Esophagus mucosa (tissue), 1 donor: Measurements from ENCODE around the gene LRRC45. TPM values are rescaled to one million over a fixed set of nuclear protein-coding genes. Genes with fewer than 3 reads are reported as not detected.
"Not testable (repeated sequence)": the region's sequence is repeated elsewhere in the genome, so short reads cannot be mapped to it uniquely, and the experiment has no call there.

Experiments
- ATAC-seq: fragments of 200-7000 bp; cut with Tn5 transposase; one replicate; pipeline ENCODE4 v1.9.1; 2020
- total RNA-seq: library from RNA; stranded (reverse); gene quantifications from one replicate; pipeline ENCODE4 v1.2.4, GENCODE V29; 2023
- donor health status: DM: yes; HTN: yes; CAD: no.

LRRC45 gene
- 8.4 TPM for total RNA-seq

DNA sequence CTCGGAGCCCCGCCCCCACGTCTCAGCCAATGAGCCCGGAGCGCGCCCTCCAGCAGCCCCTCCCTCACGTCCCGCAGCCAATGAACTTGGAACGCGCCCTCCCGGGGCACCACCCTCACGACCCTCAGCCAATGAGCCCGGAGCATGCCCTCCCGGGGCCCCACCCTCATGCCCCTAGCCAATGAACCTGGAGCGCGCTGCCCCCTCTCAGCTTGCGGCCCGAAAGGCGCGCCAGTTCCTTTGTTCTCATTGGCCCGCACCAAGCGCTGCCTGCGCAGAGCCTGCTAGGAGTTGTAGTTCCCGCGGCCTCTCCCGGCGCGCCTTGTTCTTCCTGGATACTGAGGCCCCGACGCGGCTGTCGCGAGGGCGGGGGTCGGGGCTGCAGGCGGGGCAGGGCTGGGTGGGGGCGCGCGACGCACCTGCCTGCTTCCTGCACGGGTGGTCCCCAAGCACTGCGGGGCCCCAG, at the start of gene LRRC45:
LRRC45 (plus strand) TSS at position 325 of the 466 bp plus-strand sequence. CDS start 339 bp downstream, outside the sequence.
- peak; percentile 95 for ATAC-seq

DNA sequence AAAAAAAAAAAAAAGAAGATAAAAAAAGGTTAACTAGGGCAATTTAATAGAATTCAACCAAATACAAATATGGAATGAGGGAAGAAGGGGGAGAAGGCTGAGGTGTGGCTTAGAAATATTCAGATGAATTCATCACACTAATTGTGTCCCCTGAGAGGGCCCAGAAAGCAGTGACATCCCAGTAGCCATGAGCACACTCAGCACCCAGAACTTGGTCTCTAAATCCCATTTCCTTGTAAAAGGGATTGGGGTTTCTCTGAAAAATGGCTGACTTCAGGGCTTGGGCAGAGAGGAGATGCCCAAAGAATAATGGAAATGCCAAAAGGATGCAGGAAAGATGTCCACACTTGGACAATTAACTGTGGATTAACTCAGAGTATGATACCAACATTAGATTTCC, 49.7 kb upstream of the LRRC45 start:
- no peak for ATAC-seq

DNA sequence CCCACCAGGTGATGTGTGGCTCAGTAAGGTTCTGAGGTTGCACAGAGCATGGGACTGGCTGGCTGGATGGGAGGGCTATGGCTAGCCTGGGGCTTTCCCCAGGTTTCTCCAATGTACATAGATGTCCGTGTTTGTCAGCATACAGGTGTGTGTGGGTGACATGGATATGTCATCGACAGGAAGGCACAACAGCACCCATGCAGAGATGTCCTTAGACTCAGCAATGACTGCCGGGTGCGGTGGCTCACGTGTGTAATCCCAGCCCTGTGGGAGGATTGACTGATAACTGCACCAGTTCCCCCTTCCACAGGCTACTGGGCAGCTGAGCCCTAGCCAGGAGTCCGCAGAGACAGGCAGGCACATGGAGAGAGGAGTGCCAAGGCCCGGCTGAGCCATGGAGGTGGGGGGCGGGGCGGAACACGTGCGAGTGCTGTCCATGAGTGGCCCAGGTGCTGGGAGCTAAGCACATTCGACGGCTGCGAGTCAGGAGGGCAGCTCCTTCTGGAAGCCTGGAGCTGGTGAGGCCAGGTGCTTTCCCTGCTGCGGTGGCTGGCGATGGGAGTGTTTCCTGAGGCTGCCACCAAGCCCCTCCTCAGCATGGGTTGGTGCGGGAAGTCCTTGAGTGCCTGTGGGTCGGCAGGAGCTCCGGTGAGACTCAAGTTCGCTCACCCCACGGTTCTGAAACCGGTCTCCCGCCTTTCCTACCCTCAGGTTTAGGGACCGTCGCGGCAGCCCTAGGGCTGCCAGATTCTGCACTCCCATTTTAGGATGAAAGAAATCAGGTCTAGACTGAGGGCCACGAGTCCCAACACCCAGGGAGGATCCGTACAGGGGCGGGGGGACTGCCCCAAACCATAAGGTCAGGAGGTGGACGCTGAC, 46.5 kb upstream of the LRRC45 start:
- peak; percentile 38 for ATAC-seq

DNA sequence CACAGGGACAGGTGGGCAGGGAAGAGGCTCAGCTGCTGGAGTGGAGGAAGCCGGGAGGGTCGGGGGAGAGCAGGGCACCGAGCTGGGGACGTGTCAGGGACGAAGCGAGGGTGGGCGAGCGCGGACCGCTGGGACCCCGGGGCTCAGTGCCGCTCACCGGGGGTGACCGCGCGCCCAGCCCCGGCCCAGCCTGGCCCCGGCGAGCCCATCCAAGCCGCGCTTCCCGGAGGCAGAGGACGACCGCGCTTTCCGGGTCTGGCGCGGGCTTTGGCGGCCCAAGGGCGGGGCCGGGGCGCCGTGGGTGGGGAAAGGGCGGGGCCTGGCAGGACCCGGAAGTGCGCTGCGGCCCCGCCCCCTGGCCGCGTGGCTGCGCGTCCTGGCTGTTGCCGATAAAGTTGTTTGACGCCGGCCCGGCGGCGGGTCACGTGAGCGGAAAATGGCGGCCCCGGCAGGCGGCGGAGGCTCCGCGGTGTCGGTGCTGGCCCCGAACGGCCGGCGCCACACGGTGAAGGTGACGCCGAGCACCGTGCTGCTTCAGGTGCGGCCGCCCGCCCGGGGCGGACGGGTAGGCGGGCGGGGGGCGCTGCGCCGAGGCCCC, 45.8 kb upstream of the LRRC45 start, which contains the start of gene ASPSCR1:
ASPSCR1 (plus strand) TSS at position 419 of the 598 bp plus-strand sequence; CDS start at position 437, 18 bp downstream.
- ATAC-seq, result peak; percentile 96

DNA sequence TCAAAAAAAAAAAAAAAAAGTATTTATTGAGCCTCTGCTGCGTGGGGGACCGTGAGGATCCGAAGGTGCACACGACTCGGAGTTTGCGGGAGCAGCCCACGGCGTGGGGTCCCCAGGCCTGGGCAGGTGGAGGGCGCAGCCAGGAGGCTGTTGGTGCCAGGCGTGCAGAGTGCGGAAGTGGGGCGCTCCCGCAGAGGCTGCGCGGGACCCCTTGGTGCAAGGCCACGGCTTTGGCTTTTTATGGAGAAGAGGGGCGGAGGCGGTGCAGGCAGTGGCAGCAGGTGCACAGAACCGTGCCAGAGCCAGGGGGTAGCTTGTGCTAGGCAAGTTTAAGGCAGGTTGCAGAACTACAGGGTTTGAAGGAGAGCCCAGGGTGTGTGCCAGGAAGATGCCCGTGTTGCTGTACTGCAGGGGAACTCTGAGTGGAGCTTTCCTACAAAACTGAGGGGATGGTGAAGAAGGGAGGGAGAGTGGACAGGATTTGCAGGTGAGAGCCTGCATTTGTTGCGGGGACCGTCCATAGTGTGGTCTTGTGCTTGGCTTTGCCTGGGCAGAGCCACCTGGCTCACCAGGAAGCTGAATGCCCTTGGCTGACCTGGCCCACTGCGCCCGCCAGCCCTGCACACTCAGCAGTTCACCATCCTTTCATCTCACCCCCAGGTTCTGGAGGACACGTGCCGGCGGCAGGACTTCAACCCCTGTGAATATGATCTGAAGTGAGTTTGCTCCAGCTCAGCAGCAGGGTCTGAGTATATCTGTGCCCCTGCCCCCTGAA, 44.4 kb upstream of the LRRC45 start:
- no peak for ATAC-seq

DNA sequence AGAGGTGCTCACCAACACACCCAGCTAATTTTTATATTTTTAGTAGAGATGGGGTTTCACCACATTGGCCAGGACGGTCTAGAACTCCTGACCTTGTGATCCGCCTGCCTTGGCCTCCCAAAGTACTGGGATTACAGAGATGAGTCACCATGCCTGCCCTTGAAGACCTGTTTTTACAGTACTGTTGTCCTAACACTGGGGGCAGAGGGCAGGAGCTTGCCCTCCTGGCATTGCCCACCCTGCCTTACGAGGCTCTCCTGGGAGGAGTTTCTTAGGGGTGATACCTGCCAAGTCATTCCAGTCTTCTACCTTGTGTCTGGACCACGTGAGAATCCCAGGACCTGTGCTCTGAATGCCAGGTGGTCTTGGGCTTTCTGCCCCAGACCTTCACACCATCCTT, 43.0 kb upstream of the LRRC45 start:
- ATAC-seq, result no peak

DNA sequence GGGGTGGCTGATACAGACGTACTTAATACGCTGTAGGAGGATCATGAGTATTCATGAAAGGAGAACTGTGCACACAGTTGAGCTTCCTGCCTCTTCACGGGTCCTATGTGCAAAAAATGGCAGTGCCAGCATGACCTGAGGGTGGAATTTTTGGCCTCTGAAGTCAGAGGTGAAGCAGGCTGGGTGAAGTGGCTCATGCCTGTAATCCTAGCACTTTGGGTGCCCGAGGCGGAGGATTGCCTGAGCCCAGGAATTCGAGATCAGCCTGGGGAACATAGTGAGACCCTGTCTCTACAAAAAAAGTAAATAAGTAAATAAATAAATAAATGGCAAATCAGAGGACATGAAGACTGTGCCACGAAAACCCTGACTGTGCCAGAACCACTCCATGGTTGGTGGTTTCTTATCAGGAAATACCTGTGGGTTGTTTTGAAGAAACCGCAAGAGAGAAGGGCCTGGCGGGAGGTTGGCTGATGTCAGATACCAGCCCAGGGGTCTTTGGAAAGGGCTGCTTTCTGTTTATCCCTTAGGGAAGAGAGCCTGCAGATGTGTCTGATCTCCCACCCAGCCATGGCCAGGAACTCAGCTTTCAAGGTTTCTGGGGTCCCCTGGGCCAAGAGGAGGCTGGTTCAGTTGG, 42.3 kb upstream of the LRRC45 start:
- ATAC-seq, result no peak

DNA sequence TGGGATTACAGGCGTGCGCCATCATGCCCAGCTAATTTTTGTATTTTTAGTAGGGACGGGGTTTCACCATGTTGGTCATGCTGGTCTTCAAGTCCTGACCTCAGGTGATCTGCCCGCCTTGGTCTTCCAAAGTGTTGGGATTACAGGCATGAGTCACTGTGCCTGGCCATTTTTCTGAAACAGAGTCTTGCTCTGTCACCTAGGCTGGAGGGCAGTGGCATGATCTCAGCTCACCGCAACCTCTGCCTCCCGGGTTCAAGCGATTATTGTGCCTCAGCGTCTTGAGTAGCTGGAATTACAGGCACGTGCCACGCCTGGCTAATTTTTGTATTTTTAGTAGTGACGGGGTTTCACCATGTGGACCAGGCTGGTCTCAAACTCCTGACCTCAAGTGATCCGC, 41.6 kb upstream of the LRRC45 start:
- ATAC-seq, result not testable (repeated sequence)

DNA sequence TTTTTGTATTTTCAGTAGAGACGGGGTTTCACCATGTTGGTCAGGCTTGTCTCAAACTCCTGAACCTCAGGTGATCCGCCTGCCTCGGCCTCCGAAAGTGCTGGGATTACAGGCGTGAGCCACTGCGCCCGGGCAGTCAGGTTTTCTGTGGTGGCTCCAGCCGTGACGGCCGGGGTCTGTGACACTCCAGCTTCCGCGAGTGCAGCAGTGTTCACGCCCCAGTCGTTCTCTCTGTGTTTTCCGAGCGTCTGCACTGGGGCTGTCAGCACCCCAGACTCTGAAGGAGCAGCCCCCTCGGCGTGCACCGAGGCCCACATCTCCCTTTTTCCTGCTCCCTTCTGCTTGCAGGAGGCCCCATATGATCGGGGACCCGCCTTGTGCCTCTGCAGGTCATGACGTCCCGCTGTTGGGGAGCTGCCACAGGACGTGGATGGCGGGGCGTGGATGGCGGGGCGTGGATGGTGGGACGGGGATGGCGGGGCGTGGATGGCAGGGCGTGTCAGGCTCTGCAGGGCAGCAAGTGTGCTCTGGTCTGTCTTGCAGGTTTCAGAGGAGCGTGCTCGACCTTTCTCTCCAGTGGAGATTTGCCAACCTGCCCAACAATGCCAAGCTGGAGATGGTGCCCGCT, 40.0 kb upstream of the LRRC45 start:
- no peak for ATAC-seq

GRCh38 chr17:81983639-81984373, 39.3 kb upstream of the LRRC45 start:
- ATAC-seq, result no peak

- ATAC-seq, result no peak
Measured at GRCh38 chr17:81984773-81985410, 38.2 kb upstream of the LRRC45 start.

DNA sequence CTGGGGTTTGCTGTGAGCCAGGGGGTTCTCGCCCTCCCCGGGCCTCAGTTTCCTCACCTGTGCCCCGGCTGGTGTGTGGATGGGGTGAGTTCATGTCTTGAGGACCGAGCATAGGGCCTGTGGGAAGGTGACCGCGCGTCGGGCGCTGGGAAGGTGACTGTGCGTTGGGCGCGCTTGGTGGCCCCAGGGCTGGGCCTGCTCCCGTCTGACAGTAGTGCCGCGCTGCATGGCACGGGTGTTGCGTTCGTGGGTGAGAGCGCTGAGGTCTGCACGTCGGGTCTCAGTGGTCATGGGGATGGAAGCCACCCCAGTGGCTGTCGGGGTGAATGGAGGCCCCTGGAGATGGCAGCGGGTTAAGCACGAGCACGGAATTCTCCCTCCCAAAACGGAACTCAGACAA, 36.5 kb upstream of the LRRC45 start:
- no peak for ATAC-seq

DNA sequence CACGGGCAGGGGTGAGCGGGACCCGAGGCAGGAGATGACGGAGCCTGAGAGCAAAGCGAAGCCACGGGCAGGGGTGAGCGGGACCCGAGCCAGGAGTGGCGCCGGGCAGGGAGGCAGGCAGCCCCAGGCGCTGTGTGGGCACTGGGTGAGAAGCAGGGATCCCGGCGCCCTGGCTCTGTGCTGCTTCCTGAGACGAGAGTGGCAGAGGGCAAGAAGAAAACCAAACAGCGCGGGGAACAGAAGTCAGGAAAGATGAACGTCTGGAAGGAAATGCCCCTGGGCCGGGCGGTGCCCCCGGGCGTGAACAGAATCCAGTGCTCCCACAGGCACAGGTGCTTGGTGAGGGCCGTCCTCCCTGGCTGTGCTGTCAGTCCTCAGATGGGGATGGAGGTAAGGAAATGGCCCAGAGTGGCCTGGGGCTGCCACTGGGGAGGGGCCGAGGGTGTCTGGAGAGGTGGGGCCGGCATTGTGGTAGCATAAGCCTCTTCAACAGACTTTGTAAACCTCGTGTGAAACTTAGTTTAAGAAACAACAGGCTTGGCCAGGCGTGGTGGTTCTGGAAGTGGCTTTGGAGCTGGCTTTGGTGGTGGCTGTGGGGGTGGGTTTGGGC, 35.8 kb upstream of the LRRC45 start:
- ATAC-seq, result no peak

GRCh38 chr17:81990836-81991683, 32.0 kb upstream of the LRRC45 start:
- peak; percentile 51 for ATAC-seq

GRCh38 chr17:81991684-81992305, 31.3 kb upstream of the LRRC45 start:
- ATAC-seq, result peak; percentile 88

DNA sequence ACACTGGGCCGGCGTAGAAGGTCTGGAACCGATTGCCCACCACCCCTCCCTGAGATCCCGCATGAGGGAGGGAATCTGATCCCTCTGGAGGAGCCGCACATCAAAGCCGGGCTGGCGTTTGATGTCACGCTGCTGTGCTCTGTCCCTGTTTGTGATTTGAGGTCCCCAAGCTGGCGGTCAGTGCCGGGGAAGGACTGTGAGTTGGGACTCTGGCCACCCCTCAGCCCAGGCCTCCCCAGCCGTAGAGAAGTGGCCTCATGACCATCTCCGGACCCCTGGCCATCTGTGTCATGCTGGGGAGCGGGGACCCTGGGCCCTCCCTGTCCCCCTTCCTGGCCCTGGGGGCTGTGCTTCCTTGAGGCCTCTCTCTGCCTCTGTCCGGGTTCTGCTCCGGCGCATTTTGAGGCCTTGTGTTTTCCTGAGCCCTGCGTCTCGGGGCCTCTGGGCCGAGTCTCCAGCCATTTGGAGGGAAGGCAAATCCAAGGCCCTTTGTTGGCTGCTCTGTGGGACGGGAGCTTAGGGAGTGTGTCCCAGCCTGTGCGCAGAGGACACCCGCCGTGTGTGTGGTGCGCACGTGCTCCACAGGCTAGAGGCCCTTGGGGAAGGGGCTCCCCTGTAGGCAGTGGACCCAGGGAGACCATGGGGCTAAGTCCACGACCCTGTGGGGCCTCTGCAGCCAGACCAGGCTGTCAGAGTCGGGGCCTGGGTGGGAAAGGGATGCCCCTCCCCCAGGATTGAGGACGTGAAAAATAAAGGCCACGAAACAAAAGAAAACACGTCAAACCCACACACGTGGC, 30.6 kb upstream of the LRRC45 start:
- ATAC-seq, result no peak

DNA sequence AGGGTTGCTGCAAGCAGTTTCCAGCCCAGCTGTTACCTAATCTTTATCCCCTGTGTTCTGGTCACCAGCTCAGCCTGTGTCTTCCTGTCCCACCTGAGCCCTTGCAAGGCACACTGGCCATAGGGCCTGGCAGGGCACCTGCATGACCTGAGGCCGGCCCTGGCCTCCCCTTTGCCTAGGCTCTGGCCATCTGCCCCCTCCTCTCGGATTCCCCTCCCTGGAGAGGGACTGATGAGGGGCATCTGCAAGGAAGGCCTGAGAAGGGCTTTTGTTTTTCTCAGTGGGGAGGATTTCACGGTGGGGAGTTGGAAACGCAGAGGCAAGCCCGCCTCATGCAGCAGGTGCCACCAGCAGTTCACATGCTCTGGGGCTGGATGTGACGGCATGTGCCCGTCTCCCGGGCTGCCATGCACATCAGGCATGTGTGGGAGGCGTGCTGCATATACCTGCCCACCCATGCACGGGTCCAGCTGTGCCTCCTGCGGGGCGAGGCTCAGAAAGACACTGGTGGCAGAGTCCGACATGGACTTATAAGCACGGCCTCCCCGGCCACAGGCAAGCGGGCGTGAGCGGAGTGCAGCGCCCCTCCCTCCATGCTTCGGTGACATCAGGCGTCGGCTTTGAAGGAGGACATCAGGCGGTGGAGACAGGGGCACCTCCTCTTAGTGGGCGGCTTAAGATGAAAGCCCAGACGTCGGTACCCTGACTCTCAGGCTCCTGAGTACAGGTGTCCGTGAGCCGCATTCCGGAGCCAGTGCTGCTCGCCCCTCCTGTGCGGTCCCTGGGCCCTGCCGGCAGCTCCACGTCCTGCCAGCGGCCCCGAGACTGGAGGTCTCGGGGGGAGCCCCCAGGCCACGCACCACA, 29.1 kb upstream of the LRRC45 start:
- no peak for ATAC-seq
